CD8-positive, alpha-beta memory T cell (primary cell): ENCODE measurements around the gene VTI1A. TPM values are rescaled to one million over a fixed set of nuclear protein-coding genes. Genes with fewer than 3 reads are reported as not detected.

Experiments used
- CTCF ChIA-PET: fragments of 350-600 bp; sonication (Branson Sonifier 250); formaldehyde crosslinking; loops from one replicate; lab custom pipeline; 2021; ENCODE audit warnings: antibody characterized with exemption; lab: Charles Lee
- POLR2A ChIA-PET: fragments of 350-600 bp; sonication (Branson Sonifier 250); formaldehyde crosslinking; loops from one replicate; lab custom pipeline; 2021; ENCODE audit warnings: antibody characterized with exemption; lab: Charles Lee
- DNase-seq, 5 donors: peaks; one replicate each; pipeline versions ENCODE4 v3.0.0 to v3.0.0-alpha.2; 2020 to 2022; ENCODE audit warnings: mixed read lengths in 1 of 5
- H3K27ac ChIP-seq: one replicate; pipeline ENCODE4 v1.7.0; 2013; ENCODE audit warnings: low read depth, mild to moderate bottlenecking, low read length, moderate library complexity
- H3K27me3 ChIP-seq: 2 replicates; pipeline ENCODE4 v1.7.0; 2013; ENCODE audit warnings: low read length, mild to moderate bottlenecking; ENCODE audit not compliant: insufficient read depth, poor library complexity, severe bottlenecking
- H3K36me3 ChIP-seq: 2 replicates; pipeline ENCODE4 v1.7.0; 2013; ENCODE audit warnings: mild to moderate bottlenecking, low read length, moderate library complexity; ENCODE audit not compliant: insufficient read depth
- H3K4me1 ChIP-seq: 2 replicates; pipeline ENCODE4 v1.7.0; 2013; ENCODE audit warnings: mild to moderate bottlenecking, low read length, moderate library complexity; ENCODE audit not compliant: insufficient read depth
- H3K4me3 ChIP-seq: 2 replicates; pipeline ENCODE4 v1.7.0; 2013; ENCODE audit warnings: mild to moderate bottlenecking, low read length
- H3K9me3 ChIP-seq: 2 replicates; pipeline ENCODE4 v1.7.0; 2013; ENCODE audit warnings: mild to moderate bottlenecking, low read length
- H3K27ac Mint-ChIP-seq, 8 donors: one replicate each; pipeline ENCODE4 v1.8.0; 2020 to 2021; ENCODE audit warnings: mixed read lengths in 8 of 8, mild to moderate bottlenecking in 6 of 8, inconsistent platforms in 3 of 8, moderate library complexity in 3 of 8
- H3K27me3 Mint-ChIP-seq, 2 donors: one replicate each; pipeline ENCODE4 v1.8.0; 2020 to 2021; ENCODE audit warnings: mixed read lengths in 2 of 2, mild to moderate bottlenecking in 1 of 2, moderate library complexity in 1 of 2
- H3K36me3 Mint-ChIP-seq, 3 donors: one replicate each; pipeline ENCODE4 v1.8.0; 2020 to 2021; ENCODE audit warnings: mixed read lengths in 3 of 3, inconsistent platforms in 1 of 3, mild to moderate bottlenecking in 1 of 3
- H3K4me1 Mint-ChIP-seq, 3 donors: one replicate each; pipeline ENCODE4 v1.8.0; 2020 to 2021; ENCODE audit warnings: mixed read lengths in 3 of 3, inconsistent platforms in 1 of 3, mild to moderate bottlenecking in 1 of 3
- H3K4me3 Mint-ChIP-seq, 7 donors: one replicate each; pipeline ENCODE4 v1.8.0; 2020 to 2021; ENCODE audit warnings: mixed read lengths in 7 of 7, mild to moderate bottlenecking in 6 of 7, moderate library complexity in 4 of 7, inconsistent platforms in 2 of 7
- H3K9me3 Mint-ChIP-seq, 5 donors: one replicate each; pipeline ENCODE4 v1.8.0; 2020 to 2022; ENCODE audit warnings: mixed read lengths in 5 of 5, mild to moderate bottlenecking in 3 of 5, moderate library complexity in 2 of 5, inconsistent platforms in 1 of 5
- polyA plus RNA-seq: library from polyadenylated mRNA; unstranded; fragments of 300-500 nt; fragmentation: Illumina TruSeq; gene quantifications from one replicate; pipeline ENCODE4 v1.2.3, GENCODE V29; 2021
- total RNA-seq, 2 experiments: library from RNA; stranded (reverse); gene quantifications; one replicate each; pipeline ENCODE4 v1.2.3, GENCODE V29; 2021

Gene VTI1A
- total and polyA plus RNA-seq, 3 experiments from 2014 or later, result 28.1 to 40.1 (median 38.2) TPM

DNA sequence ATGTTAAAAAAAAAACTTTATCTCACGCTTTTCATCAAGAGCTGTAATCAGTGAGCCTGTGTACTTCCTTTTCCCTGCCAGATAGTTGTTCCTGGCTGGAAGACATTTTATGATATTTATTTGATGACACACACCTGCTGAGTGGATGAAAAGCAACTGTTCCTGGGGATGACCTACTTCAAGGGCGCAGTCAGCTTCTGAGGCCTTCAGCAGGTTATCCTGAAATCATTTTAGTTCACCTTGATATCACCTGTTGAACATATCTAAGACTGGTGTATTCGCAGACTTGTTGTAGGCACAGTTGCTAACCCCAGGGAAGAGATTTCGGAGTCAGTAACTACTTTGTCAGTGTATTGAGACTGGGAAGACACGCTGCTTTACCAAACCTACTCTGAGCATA, 268.6 kb downstream of the VTI1A start:
- ChIA-PET CTCF (no interaction called here), POLR2A (no interaction called here)
- Histone ChIP-seq H3K27me3 (no peaks in the 10 kb centered on the region), H3K27ac (no peak overlapping the region), H3K4me3 (no peak overlapping the region), H3K36me3 (no peaks in the 10 kb centered on the region), H3K9me3 (no peaks in the 10 kb centered on the region), H3K4me1 (no peaks in the 10 kb centered on the region)
- no peaks in the 10 kb centered on the region for H3K27me3 Mint-ChIP-seq
- H3K27ac Mint-ChIP-seq, result no peak overlapping the region
- no peak overlapping the region for H3K4me3 Mint-ChIP-seq
- peaks cover 7 to 35% (median 19%) of the 10 kb centered on the region in 3 donors for H3K36me3 Mint-ChIP-seq
- no peaks in the 10 kb centered on the region for H3K4me1 Mint-ChIP-seq
- DNase-seq, result no peak
- no peaks in the 10 kb centered on the region for H3K9me3 Mint-ChIP-seq

DNA sequence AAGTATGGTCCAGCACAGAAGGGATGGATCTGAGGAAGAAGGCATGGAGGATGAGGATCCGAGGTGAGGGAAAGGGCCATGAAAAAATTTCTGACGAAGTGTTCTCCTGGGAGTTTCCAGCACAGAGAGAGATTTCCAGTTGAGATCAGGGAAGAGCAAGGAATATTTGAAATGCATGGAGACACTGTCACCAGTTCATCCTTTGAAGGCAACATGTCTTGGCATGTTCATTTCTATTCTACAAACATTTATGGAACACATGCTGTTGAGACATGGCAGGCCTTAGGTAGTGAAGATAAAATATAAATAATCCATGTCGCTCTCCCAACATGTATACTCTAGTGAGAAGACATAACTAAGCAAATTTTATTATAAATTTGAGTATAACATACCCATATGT, 269.1 kb downstream of the VTI1A start:
- Mint-ChIP-seq H3K9me3 (no peaks in the 10 kb centered on the region), H3K4me1 (no peaks in the 10 kb centered on the region), H3K27ac (no peak overlapping the region), H3K36me3 (peaks cover 7 to 33% (median 19%) of the 10 kb centered on the region in 3 donors), H3K27me3 (no peaks in the 10 kb centered on the region), H3K4me3 (no peak overlapping the region)
- H3K27me3 ChIP-seq, result no peaks in the 10 kb centered on the region
- POLR2A ChIA-PET, result no interaction called here
- H3K4me1 ChIP-seq, result no peaks in the 10 kb centered on the region
- no peak for DNase-seq
- CTCF ChIA-PET, result no interaction called here
- no peaks in the 10 kb centered on the region for H3K36me3 ChIP-seq
- H3K27ac ChIP-seq, result no peak overlapping the region
- H3K4me3 ChIP-seq, result no peak overlapping the region
- H3K9me3 ChIP-seq, result no peaks in the 10 kb centered on the region

DNA sequence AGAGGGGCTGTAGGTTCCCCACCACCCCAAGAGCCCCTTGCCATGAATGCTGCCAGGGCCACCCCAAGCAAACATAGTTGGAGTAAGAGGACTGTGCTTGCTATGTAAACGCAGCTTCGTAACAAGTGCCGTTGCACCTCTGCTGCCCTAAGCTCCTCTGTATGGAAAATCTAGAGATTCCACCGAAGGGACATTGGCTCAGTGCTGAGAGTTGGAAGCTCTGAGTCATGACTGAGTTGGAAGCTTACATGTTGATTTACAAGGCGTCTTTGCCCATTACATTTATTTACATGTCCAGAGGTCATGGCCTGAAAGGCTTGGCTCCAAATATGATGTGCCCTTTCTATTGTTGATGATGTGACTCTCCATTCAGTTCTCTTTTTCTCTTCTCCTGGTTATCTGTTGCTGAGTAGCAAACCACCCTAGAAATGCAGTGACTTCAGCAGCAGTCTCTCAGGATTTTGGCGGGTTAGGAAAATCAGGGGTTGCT, 270.0 kb downstream of the VTI1A start:
- H3K27ac ChIP-seq, result no peak overlapping the region
- Mint-ChIP-seq H3K36me3 (peaks cover 7 to 28% (median 16%) of the 10 kb centered on the region in 3 donors), H3K27me3 (no peaks in the 10 kb centered on the region), H3K9me3 (no peaks in the 10 kb centered on the region), H3K27ac (no peak overlapping the region), H3K4me1 (no peaks in the 10 kb centered on the region), H3K4me3 (no peak overlapping the region)
- no peak for DNase-seq
- H3K4me3 ChIP-seq, result no peak overlapping the region
- H3K36me3 ChIP-seq, result no peaks in the 10 kb centered on the region
- ChIA-PET CTCF (no interaction called here), POLR2A (no interaction called here)
- H3K4me1 ChIP-seq, result no peaks in the 10 kb centered on the region
- H3K27me3 ChIP-seq, result no peaks in the 10 kb centered on the region
- H3K9me3 ChIP-seq, result no peaks in the 10 kb centered on the region

- CTCF ChIA-PET, result interaction anchor here (1.9 kb wide), 1 partner anchor 665 kb away, joined by 6 read pairs; no protein-coding TSS in a partner anchor
- Histone ChIP-seq H3K4me3 (no peak overlapping the region), H3K27me3 (no peaks in the 10 kb centered on the region), H3K9me3 (no peaks in the 10 kb centered on the region), H3K27ac (no peak overlapping the region), H3K36me3 (no peaks in the 10 kb centered on the region), H3K4me1 (no peaks in the 10 kb centered on the region)
- Mint-ChIP-seq H3K4me3 (no peak overlapping the region), H3K4me1 (no peaks in the 10 kb centered on the region), H3K36me3 (peaks cover 5 to 14% (median 7%) of the 10 kb centered on the region in 3 donors), H3K27me3 (no peaks in the 10 kb centered on the region), H3K27ac (no peak overlapping the region), H3K9me3 (no peaks in the 10 kb centered on the region)
- DNase-seq, result no peak
- POLR2A ChIA-PET, result no interaction called here
Measured at GRCh38 chr10:112720178-112720577, 273.2 kb downstream of the VTI1A start.

DNA sequence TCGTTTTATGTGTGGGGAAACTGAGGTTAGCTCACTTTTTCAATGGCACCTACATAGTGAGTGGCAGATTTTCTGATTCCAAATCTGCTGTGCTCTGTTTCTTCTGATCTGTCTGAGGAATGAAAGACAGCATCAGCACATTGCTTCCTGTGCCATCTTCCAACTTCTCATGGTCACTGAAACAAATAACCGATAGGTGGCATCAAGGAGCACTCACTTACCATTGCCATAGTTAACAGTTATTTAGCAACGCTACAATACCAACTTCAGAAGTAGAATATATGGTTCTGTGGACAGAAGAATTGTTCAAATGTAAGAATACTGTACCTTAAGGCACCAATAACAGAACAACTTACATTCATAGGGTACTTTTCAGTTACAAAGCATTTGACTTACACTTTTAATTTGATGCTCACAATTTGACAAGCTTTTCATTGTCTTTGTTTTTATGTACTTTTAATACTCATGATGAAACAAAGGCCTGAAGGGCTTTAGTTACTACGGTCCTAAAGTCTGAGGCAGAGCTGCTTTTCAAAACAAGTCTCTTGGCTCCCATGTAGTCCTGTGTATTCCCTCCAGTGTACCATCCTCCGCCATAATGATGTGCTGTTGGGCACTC, 274.2 kb downstream of the VTI1A start:
- Histone ChIP-seq H3K9me3 (no peaks in the 10 kb centered on the region), H3K27me3 (no peaks in the 10 kb centered on the region), H3K4me3 (no peak overlapping the region), H3K27ac (no peak overlapping the region), H3K4me1 (no peaks in the 10 kb centered on the region), H3K36me3 (no peaks in the 10 kb centered on the region)
- Mint-ChIP-seq H3K4me1 (no peaks in the 10 kb centered on the region), H3K9me3 (no peaks in the 10 kb centered on the region), H3K27ac (no peak overlapping the region), H3K27me3 (no peaks in the 10 kb centered on the region), H3K4me3 (no peak overlapping the region), H3K36me3 (peaks cover 4 to 9% (median 7%) of the 10 kb centered on the region in 3 donors)
- ChIA-PET POLR2A (no interaction called here), CTCF (interaction anchor here (0.9 to 1.9 kb wide), 6 partner anchors 11 to 664 kb away, joined by 3 to 6 read pairs (median 4); no protein-coding TSS in a partner anchor)
- peak in 2 of 5 donors; percentile 6 to 19 for DNase-seq

DNA sequence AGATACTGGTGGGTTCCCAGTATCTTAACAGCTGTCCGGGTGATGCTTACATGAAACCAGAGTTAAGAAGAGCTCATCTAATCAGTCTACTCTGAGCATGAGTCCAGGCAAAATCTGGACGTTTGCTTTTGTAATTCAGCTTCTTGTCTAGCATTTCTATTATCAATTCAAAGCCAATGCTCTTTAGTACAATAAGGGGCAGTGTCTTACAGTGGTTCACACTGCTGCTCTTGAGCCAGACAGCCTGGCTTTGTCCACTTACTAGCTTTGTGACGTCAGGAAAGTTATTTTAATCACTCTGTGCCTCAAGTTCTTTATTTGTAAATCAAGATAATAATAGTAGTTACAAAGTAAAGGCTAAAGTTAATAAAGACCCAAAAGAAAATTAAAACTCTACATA, 275.7 kb downstream of the VTI1A start:
- H3K4me3 ChIP-seq, result no peak overlapping the region
- POLR2A ChIA-PET, result no interaction called here
- CTCF ChIA-PET, result interaction anchor here (0.9 to 1.7 kb wide), 4 partner anchors 9 to 663 kb away, joined by 3 to 4 read pairs (median 3); no protein-coding TSS in a partner anchor
- no peak overlapping the region for H3K27ac ChIP-seq
- Mint-ChIP-seq H3K36me3 (peaks cover 7 to 13% (median 9%) of the 10 kb centered on the region in 3 donors), H3K27me3 (no peaks in the 10 kb centered on the region), H3K4me1 (no peaks in the 10 kb centered on the region), H3K4me3 (no peak overlapping the region), H3K27ac (no peak overlapping the region), H3K9me3 (no peaks in the 10 kb centered on the region)
- H3K27me3 ChIP-seq, result no peaks in the 10 kb centered on the region
- DNase-seq, result no peak
- H3K4me1 ChIP-seq, result no peaks in the 10 kb centered on the region
- no peaks in the 10 kb centered on the region for H3K36me3 ChIP-seq
- H3K9me3 ChIP-seq, result no peaks in the 10 kb centered on the region

- H3K27ac ChIP-seq, result no peak overlapping the region
- Mint-ChIP-seq H3K36me3 (peaks cover 7 to 14% (median 9%) of the 10 kb centered on the region in 3 donors), H3K9me3 (no peaks in the 10 kb centered on the region), H3K4me1 (no peaks in the 10 kb centered on the region), H3K27me3 (no peaks in the 10 kb centered on the region), H3K4me3 (no peak overlapping the region), H3K27ac (no peak overlapping the region)
- no peaks in the 10 kb centered on the region for H3K4me1 ChIP-seq
- H3K4me3 ChIP-seq, result no peak overlapping the region
- CTCF ChIA-PET, result interaction anchor here (1.0 to 1.3 kb wide), 2 partner anchors 402 to 662 kb away, joined by 3 read pairs; no protein-coding TSS in a partner anchor
- H3K27me3 ChIP-seq, result no peaks in the 10 kb centered on the region
- POLR2A ChIA-PET, result no interaction called here
- H3K9me3 ChIP-seq, result no peaks in the 10 kb centered on the region
- no peak for DNase-seq
- H3K36me3 ChIP-seq, result no peaks in the 10 kb centered on the region
Measured at GRCh38 chr10:112723876-112724275, 276.9 kb downstream of the VTI1A start.

GRCh38 chr10:112724404-112724991, 277.5 kb downstream of the VTI1A start:
- CTCF ChIA-PET, result no interaction called here

More at GRCh38 chr10:112724404-112724991, 277.5 kb downstream of the VTI1A start:
- H3K4me3 ChIP-seq, result no peak overlapping the region
- no peak for DNase-seq
- Mint-ChIP-seq H3K27me3 (no peaks in the 10 kb centered on the region), H3K27ac (no peak overlapping the region), H3K9me3 (no peaks in the 10 kb centered on the region), H3K4me1 (no peaks in the 10 kb centered on the region), H3K36me3 (peaks cover 7 to 15% (median 10%) of the 10 kb centered on the region in 3 donors), H3K4me3 (no peak overlapping the region)
- H3K36me3 ChIP-seq, result no peaks in the 10 kb centered on the region
- POLR2A ChIA-PET, result no interaction called here
- H3K4me1 ChIP-seq, result no peaks in the 10 kb centered on the region
- H3K9me3 ChIP-seq, result no peaks in the 10 kb centered on the region
- no peak overlapping the region for H3K27ac ChIP-seq
- no peaks in the 10 kb centered on the region for H3K27me3 ChIP-seq
